Measurements from ENCODE around the gene ZNF44.

DNA sequence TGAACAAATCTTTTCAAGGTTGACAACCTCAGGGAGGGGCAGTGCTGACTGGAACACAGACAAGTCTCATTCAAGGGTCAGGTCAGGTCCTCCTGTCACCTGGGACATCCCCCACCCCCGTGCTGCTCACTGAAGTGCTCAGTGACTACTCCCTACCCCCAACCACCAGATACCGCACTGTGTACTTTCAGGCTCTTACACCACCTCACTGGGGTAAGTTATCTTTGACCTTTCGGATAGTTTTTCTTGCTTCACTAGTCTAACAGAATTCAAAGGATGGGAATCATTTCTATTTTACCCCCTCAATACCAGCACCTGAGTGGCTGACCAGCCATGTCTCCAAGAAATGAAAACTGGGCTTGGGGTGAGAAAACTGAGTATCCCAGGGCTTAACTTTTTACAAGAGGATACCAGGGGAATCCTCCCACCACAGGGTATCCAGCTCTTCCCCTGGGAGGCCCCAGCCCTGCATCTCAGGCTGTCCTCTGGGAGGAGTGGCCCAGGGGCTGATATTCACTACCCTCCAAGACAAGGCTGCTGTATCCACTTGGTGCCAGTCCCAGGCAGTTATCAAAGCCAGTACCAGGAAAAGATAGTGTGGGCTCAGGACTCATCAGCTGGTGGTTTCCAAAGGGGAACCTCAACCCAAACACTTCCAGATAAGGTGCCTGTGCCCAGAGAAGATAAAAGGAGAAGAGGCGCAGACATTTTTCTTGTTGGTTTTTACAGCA is 36.7 kb upstream of the ZNF44 start:
- TF ChIP-seq, protein P1, sequence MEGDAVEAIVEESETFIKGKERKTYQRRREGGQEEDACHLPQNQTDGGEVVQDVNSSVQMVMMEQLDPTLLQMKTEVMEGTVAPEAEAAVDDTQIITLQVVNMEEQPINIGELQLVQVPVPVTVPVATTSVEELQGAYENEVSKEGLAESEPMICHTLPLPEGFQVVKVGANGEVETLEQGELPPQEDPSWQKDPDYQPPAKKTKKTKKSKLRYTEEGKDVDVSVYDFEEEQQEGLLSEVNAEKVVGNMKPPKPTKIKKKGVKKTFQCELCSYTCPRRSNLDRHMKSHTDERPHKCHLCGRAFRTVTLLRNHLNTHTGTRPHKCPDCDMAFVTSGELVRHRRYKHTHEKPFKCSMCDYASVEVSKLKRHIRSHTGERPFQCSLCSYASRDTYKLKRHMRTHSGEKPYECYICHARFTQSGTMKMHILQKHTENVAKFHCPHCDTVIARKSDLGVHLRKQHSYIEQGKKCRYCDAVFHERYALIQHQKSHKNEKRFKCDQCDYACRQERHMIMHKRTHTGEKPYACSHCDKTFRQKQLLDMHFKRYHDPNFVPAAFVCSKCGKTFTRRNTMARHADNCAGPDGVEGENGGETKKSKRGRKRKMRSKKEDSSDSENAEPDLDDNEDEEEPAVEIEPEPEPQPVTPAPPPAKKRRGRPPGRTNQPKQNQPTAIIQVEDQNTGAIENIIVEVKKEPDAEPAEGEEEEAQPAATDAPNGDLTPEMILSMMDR (conservative IDR thresholded peaks at IDR 0.05; ENCODE audit: low read depth, low read length): no peak
- no peak for TF ChIP-seq EZH2 (IDR thresholded peaks at IDR 0.05; ENCODE audit: borderline replicate concordance, low read depth, low read length, poor library complexity, severe bottlenecking)

Measured in A673 (cell line).